BLaER1 treated with 17β-estradiol and CSF1 and Interleukin-3, amounts not matched to agents 10 nM and 100 nM (cell line): ENCODE measurements around the gene ADAMTS17.

Experiments
- H3K27ac ChIP-seq, 11 experiments: shearing (Covaris generic); formaldehyde crosslinking; 2 replicates each; pipeline ENCODE4 v1.8.1; 2022
- H3K27me3 ChIP-seq, 11 experiments: shearing (Covaris generic); formaldehyde crosslinking; 2 replicates each; pipeline ENCODE4 v1.8.1; 2022
- H3K36me3 ChIP-seq, 11 experiments: shearing (Covaris generic); formaldehyde crosslinking; 2 replicates each; pipeline ENCODE4 v1.8.1; 2022
- H3K4me1 ChIP-seq, 10 experiments: shearing (Covaris generic); formaldehyde crosslinking; 2 replicates each; pipeline ENCODE4 v1.8.1; 2022
- H3K4me2 ChIP-seq, 11 experiments: shearing (Covaris generic); formaldehyde crosslinking; 2 replicates each; pipeline ENCODE4 v1.8.1; 2022
- H3K4me3 ChIP-seq, 10 experiments: shearing (Covaris generic); formaldehyde crosslinking; 2 replicates each; pipeline ENCODE4 v1.8.1; 2022
- H3K9ac ChIP-seq, 11 experiments: shearing (Covaris generic); formaldehyde crosslinking; 2 replicates each; pipeline ENCODE4 v1.8.1; 2022
- H3K9me3 ChIP-seq, 11 experiments: shearing (Covaris generic); formaldehyde crosslinking; replicated peaks in 1 of 11; 2 replicates each; pipeline ENCODE4 v1.8.1; 2022
- H4K20me1 ChIP-seq, 11 experiments: shearing (Covaris generic); formaldehyde crosslinking; 2 replicates each; pipeline ENCODE4 v1.8.1; 2022
- Cebpa-rat ChIP-seq, 11 experiments: shearing (Covaris generic); IDR thresholded peaks; 2 replicates each; pipeline ENCODE4 v1.8.1; 2022

Gene ADAMTS17

GRCh38 chr15:100061944-100062343, 279.8 kb downstream of the ADAMTS17 start:
- TF ChIP-seq Cebpa-rat (IDR thresholded peaks at IDR 0.05) = no peak
- H3K27ac ChIP-seq = no peak overlapping the region

GRCh38 chr15:100060276-100060926, 281.4 kb downstream of the ADAMTS17 start:
- no peak for TF ChIP-seq Cebpa-rat (IDR thresholded peaks at IDR 0.05)
- Histone ChIP-seq H4K20me1 (no peaks in the 10 kb centered on the region), H3K4me3 (no peak overlapping the region), H3K27me3 (peaks cover 0 to 67% (median 0%) of the 10 kb centered on the region in 11 experiments; a peak in 4 of 22 replicates), H3K9ac (no peak overlapping the region), H3K4me2 (no peak overlapping the region), H3K4me1 (peaks cover 0 to 10% (median 0%) of the 10 kb centered on the region in 10 experiments; a peak in 7 of 20 replicates), H3K9me3 (no peaks in the 10 kb centered on the region), H3K36me3 (no peaks in the 10 kb centered on the region), H3K27ac (no peak overlapping the region)

More at GRCh38 chr15:100061944-100062343, 279.8 kb downstream of the ADAMTS17 start:
- H3K4me1 ChIP-seq = peaks cover 0 to 10% (median 0%) of the 10 kb centered on the region in 10 experiments; a peak in 7 of 20 replicates
- H3K36me3 ChIP-seq = no peaks in the 10 kb centered on the region
- no peak overlapping the region for H3K4me2 ChIP-seq
- H3K9me3 ChIP-seq = peaks cover 0 to 4% (median 0%) of the 10 kb centered on the region in 11 experiments; a peak in 1 of 22 replicates
- H3K4me3 ChIP-seq = no peak overlapping the region
- no peaks in the 10 kb centered on the region for H4K20me1 ChIP-seq
- H3K9ac ChIP-seq = no peak overlapping the region
- peaks cover 0 to 71% (median 0%) of the 10 kb centered on the region in 11 experiments; a peak in 4 of 22 replicates for H3K27me3 ChIP-seq

- H3K27ac ChIP-seq = no peak overlapping the region
- H3K9me3 ChIP-seq = no peaks in the 10 kb centered on the region
- H4K20me1 ChIP-seq = no peaks in the 10 kb centered on the region
- peaks cover 0 to 64% (median 0%) of the 10 kb centered on the region in 11 experiments; a peak in 4 of 22 replicates for H3K27me3 ChIP-seq
- peak overlapping the region in 6 of 11 experiments; percentile 3 to 38 (median 18); a peak in 6 of 22 replicates for H3K4me2 ChIP-seq
- H3K4me1 ChIP-seq = peaks cover 0 to 10% (median 0%) of the 10 kb centered on the region in 10 experiments; a peak in 7 of 20 replicates
- H3K9ac ChIP-seq = no peak overlapping the region
- TF ChIP-seq Cebpa-rat (IDR thresholded peaks at IDR 0.05) = no peak
- no peaks in the 10 kb centered on the region for H3K36me3 ChIP-seq
- H3K4me3 ChIP-seq = no peak overlapping the region
Measured at GRCh38 chr15:100059521-100059920, 282.3 kb downstream of the ADAMTS17 start.

DNA sequence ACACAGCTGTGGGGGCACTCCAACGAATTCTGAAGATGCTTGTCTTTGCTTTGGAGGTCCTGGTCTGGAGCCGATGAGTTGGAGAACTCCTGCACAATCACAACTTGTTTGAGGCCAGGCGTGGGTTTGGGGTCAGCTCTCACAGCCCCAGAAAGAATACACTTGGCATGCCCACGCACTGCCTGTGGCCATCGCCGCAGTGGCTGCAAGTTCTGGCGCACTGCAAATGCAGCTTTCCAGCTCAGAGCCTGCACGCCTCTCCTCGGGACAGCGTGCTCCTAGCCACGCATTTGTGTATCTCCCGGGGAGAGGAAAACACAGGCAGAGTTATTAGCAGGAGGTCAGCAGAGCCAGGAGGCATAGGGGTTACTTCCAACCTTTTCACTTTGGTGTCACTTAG, 282.7 kb downstream of the ADAMTS17 start:
- Histone ChIP-seq H3K4me1 (peaks cover 0 to 10% (median 0%) of the 10 kb centered on the region in 10 experiments; a peak in 7 of 20 replicates), H3K27ac (no peak overlapping the region), H4K20me1 (no peaks in the 10 kb centered on the region), H3K36me3 (no peaks in the 10 kb centered on the region), H3K4me2 (peak overlapping the region in 6 of 11 experiments; percentile 3 to 38 (median 18); a peak in 6 of 22 replicates), H3K27me3 (peaks cover 0 to 61% (median 0%) of the 10 kb centered on the region in 11 experiments; a peak in 4 of 22 replicates), H3K9me3 (no peaks in the 10 kb centered on the region), H3K9ac (no peak overlapping the region), H3K4me3 (no peak overlapping the region)
- no peak for TF ChIP-seq Cebpa-rat (IDR thresholded peaks at IDR 0.05)

DNA sequence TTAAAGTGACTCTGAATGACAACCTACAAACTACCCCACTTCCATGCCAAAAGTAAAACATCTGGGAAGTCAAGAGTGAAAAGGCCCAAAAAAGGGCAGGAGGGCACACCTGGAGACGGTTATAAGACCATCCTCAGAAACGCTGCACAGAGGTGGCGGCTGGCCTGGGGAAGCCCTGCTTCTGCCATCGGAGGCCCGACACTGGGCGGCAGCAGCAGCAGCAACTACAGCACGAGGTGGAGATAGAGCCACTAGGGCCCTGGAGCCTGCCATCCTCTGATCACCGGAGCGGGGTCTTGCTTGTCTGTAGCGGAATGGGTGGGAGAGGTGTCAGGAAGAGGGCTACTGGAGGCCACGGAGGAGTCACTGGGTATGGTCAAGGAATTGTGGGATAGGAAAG, 283.3 kb downstream of the ADAMTS17 start:
- no peak overlapping the region for H3K4me2 ChIP-seq
- no peaks in the 10 kb centered on the region for H3K9me3 ChIP-seq
- H3K27ac ChIP-seq = no peak overlapping the region
- TF ChIP-seq Cebpa-rat (IDR thresholded peaks at IDR 0.05) = no peak
- H3K9ac ChIP-seq = no peak overlapping the region
- peaks cover 0 to 65% (median 0%) of the 10 kb centered on the region in 11 experiments; a peak in 4 of 22 replicates for H3K27me3 ChIP-seq
- H3K4me1 ChIP-seq = peaks cover 0 to 10% (median 0%) of the 10 kb centered on the region in 10 experiments; a peak in 7 of 20 replicates
- no peaks in the 10 kb centered on the region for H3K36me3 ChIP-seq
- H4K20me1 ChIP-seq = no peaks in the 10 kb centered on the region
- no peak overlapping the region for H3K4me3 ChIP-seq

DNA sequence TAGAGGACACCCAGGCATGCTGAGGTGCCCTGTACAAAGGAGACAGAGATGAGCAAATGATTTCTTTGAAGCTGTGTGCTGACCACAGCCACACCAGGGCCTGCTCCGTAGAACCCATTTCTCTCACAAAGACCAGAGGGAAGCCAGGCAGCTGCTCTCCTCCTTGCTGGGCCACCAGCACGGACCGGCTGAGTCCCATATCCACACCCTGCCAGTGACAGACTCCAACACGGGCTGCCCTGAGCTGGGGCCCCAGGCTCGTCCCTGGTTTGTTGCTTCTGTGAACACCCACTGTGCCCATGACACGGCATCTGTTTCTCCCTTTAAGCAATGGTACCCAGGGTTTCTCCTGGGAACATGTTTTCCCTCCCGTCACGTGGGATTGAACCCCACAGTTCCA, 284.5 kb downstream of the ADAMTS17 start:
- H4K20me1 ChIP-seq = no peaks in the 10 kb centered on the region
- H3K9ac ChIP-seq = no peak overlapping the region
- no peaks in the 10 kb centered on the region for H3K9me3 ChIP-seq
- no peak overlapping the region for H3K27ac ChIP-seq
- H3K27me3 ChIP-seq = peaks cover 0 to 71% (median 0%) of the 10 kb centered on the region in 11 experiments; a peak in 4 of 22 replicates
- H3K4me2 ChIP-seq = no peak overlapping the region
- no peak overlapping the region for H3K4me3 ChIP-seq
- no peak for TF ChIP-seq Cebpa-rat (IDR thresholded peaks at IDR 0.05)
- peaks cover 0 to 10% (median 0%) of the 10 kb centered on the region in 10 experiments; a peak in 7 of 20 replicates for H3K4me1 ChIP-seq
- H3K36me3 ChIP-seq = no peaks in the 10 kb centered on the region

DNA sequence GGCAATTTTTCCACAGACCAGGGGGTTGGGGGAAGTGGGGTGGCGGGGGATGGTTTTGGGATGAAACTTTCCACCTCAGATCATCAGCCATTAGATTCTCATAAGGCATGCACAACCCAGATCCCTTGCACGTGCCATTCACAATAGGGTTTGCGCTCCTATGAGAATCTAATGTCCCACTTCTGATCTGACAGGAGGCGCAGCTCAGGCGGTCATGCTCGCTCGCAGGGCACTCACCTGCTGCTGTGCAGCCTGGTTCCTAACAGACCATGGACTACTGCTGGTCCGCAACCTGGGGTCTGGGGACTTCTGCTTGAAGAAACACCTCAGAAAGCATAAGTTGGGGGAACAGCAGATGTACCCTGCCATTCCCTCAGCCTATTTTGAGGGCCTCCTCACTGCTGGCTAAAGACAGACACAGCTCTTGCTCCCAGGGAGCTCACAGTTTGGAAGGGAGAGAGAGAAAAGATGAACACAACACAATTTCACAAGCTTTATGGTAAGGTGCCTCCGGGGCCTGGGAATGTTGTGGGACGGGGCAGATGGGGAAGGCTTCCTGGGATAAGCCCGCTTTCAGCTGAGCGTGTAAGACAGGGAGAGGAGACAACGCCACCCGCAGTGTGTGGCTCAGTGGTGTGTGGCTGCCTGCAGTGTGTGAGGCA, 285.2 kb downstream of the ADAMTS17 start:
- Histone ChIP-seq H3K27me3 (peaks cover 0 to 66% (median 0%) of the 10 kb centered on the region in 11 experiments; a peak in 4 of 22 replicates), H3K9ac (no peak overlapping the region), H3K27ac (no peak overlapping the region), H3K9me3 (no peaks in the 10 kb centered on the region), H3K4me2 (no peak overlapping the region), H3K4me3 (no peak overlapping the region), H3K4me1 (peaks cover 0 to 10% (median 0%) of the 10 kb centered on the region in 10 experiments; a peak in 7 of 20 replicates), H3K36me3 (no peaks in the 10 kb centered on the region), H4K20me1 (no peaks in the 10 kb centered on the region)
- no peak for TF ChIP-seq Cebpa-rat (IDR thresholded peaks at IDR 0.05)

DNA sequence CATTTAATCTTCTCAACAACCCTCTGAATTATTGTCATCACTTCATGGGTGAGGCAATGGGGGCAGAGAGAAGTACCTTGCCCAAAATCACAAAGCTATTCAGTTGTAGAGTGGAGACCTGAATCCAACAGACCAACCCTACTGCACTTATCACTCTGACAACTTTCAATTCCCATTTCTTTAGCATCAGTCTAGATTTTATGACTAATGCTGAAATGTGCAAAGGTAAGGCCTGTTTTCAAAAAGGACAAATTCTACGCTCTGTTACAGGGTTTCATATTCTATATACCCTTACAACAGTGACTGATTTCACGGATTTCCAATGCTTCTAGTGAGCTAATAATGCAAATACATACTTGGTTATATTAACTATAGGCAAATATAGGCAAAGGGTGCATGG, 286.0 kb downstream of the ADAMTS17 start:
- TF ChIP-seq Cebpa-rat (IDR thresholded peaks at IDR 0.05) = no peak
- no peaks in the 10 kb centered on the region for H3K9me3 ChIP-seq
- H3K36me3 ChIP-seq = no peaks in the 10 kb centered on the region

DNA sequence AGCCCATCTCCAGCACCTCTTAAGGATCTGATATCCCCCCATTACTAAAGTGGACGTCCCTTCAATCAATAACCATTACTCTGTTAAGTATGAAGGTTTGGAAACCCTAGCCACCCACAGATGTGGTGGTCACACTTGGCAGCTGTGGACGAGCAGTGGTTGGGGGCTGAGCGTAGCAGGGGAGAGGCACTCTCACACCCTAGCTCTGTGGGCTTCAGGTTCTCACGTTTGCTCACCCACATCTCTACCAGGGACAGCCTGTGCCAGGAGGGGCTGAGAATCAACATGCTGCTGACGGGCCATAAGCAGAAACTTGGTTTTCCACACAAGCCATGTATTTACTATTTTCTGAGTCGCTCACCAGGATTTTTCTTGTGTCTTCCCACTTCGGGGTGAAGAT, 287.2 kb downstream of the ADAMTS17 start:
- Histone ChIP-seq H3K27ac (no peak overlapping the region), H3K9me3 (no peaks in the 10 kb centered on the region), H3K9ac (no peak overlapping the region), H3K4me2 (no peak overlapping the region), H3K4me1 (peaks cover 0 to 12% (median 7%) of the 10 kb centered on the region in 10 experiments; a peak in 14 of 20 replicates), H3K4me3 (no peak overlapping the region), H3K27me3 (peaks cover 0 to 55% (median 0%) of the 10 kb centered on the region in 11 experiments; a peak in 4 of 22 replicates), H3K36me3 (no peaks in the 10 kb centered on the region), H4K20me1 (no peaks in the 10 kb centered on the region)
- no peak for TF ChIP-seq Cebpa-rat (IDR thresholded peaks at IDR 0.05)

More for the DNA sequence above, 286.0 kb downstream of the ADAMTS17 start:
- no peak overlapping the region for H3K27ac ChIP-seq
- no peak overlapping the region for H3K9ac ChIP-seq
- no peak overlapping the region for H3K4me2 ChIP-seq
- peaks cover 0 to 66% (median 0%) of the 10 kb centered on the region in 11 experiments; a peak in 4 of 22 replicates for H3K27me3 ChIP-seq
- H4K20me1 ChIP-seq = no peaks in the 10 kb centered on the region
- H3K4me1 ChIP-seq = peaks cover 0 to 13% (median 6%) of the 10 kb centered on the region in 10 experiments; a peak in 14 of 20 replicates
- no peak overlapping the region for H3K4me3 ChIP-seq
